DMS 273 treated with DMSO at 0.1 percent for 48 hours (cell line): ENCODE measurements around the gene ZNF565.
"Not testable (repeated sequence)": the region's sequence is repeated elsewhere in the genome, so short reads cannot be mapped to it uniquely, and the experiment has no call there.

Source experiments
- DNase-seq: peaks from one replicate; lab custom pipeline; 2025; lab: John Stamatoyannopoulos, UW

ZNF565 gene

DNA sequence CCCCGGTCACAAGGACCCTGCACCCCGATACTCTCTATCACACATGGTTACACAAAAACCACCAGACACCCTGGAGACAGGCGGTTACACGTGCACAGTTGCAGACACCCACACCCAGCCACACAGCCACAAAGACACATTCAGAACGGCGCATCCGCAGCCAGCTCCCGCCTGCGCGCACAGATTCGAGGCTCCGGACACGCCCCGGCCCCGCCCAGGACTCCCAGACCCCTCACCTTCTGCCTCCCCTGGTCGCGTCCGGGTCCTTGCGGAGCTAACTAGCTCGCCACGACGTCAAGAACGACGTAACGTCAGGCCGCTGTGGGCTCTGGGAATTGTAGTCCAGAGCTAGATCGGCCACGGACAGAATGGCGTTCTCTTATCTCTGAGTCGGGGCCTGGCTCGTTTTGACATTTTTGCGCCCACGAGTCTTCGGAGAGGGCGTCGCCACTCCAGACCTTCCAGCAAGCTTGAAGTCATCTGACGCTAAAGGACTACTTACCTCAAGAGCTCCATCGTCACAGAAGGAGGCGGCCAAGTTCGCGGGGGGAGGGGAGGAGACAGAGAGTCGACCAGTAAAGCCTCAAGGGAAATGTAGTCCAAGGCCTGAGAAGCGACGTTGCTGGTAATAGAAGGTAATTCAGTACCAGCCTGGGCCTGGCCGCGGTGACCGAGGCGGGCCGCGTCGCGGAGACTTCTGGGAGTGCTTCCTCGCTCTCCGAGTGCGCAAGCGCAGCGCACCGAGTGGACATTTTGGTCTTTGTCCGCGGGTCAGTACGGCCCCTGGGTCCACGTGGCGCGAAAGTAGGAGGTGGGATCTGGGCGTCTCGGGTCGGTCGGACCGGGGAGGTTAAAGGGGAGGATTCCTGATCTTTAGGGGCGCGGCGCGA is at the start of gene ZNF565, which contains the start of gene ZNF146:
Gene ZNF565, minus strand, starts transcription at position 280 of the 890 bp plus-strand sequence. CDS start 12,680 bp downstream, outside the sequence.
Gene ZNF146, plus strand, starts transcription at position 721 of the 890 bp plus-strand sequence. CDS start 21,335 bp downstream, outside the sequence.
- peak; percentile 96 for DNase-seq

DNA sequence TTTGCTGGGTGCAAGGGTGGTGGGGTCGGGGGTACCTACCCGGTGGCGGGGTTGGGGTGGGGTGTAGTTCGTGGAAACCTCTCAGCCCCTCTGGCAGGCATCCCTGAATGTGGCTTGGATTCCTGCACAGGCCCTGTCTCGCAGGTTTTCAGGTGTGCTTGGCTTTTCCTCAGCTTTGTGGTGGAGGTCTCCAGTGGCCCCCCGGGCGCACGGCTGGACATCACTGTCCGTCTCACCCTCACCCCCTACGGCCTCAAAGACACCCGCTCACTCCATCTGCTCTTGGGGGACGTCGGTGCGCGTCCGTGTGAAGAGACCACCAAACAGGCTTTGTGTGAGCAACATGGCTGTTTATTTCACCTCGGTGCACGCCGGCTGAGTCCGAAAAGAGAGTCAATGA is 44.7 kb upstream of the ZNF565 start:
- no peak for DNase-seq

DNA sequence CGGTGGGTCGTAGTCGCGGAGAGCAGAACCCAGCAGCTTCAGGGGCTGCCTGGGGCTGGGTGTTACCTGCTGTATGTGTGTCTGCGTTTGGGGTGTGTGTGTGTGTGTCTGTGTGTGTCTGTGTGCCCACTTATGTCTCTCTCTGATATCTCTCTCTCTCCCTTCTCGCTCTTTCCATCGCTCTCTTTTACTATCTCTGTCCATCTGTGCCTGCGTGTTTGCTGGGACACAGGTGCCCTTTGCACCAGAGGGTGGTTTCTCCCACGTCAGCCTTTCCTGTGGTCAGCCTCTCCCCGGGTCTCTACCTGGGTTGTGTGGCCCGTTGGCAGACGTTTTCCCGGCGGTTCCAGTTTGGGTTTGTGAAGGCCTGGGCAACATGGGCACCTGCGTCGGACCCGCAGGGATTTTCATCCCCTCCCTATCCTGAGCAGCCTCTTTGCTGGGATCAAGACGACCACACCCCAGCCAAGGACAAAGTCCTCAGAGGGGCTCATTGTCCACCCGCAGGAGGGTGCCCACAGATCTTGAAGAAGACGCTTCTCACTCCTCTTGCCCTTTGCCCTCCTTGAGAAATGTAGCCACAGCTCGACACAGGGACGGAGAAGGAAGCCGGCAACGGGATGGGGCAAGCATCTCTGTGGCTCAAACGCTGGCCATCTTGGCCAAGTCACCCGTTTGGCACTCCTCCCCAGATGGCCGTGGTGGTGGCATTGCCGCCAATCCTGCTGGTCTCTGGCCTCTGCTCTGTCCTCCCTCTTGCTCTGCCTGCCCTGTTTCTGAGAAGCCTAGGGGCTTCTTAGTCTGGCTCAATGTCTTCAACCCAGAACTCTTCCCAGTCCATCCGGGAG is 43.8 kb upstream of the ZNF565 start:
- DNase-seq: no peak

DNA sequence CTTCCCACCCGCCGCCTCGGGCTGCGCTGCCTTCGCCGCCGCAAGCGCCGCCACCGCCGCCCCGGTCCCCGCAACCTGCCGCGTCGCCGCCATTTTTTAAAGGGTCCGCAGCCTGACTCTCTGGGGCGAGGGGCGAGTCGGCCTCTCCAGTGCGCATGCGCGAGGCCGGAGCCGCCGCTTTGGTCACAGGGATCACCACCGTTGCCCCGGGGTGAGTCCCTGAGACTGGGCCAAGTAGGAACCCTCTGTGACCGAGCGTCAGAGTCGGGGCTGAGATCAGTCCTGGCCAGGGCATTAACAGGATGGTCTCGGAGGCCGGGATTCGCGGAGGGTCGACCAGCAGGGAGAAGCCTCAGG is 43.0 kb upstream of the ZNF565 start:
- DNase-seq: no peak

DNA sequence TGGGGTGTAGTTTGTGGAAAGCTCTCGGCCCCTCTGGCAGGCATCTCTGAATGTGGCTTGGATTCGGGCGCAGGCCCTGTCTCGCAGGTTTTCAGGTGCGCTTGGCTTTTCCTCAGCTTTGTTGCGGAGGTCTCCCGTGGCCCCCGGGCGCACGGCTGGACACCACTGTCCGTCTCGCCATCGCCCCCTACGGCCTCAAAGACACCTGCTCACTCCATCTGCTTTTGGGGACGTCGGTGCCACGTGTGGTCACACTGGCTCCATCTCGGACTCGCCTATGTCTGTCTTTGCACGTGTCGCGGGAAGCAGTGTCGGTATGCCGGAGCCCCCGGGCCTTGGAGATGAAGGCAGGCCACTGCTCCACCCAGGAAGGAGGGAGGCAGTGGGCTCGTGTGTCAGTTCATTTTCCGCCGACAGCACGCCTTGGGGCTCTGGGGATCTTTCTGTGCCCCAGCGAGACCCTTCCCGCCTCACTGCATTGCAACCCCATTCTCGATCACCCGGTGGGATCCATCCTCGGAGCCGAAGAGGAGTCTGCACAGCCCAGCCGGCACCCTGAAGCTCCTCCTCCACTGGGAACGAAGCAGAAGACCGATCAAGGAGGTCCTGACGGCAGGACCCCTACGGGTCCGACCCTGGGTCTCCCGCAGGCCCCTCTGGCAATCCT is 42.5 kb upstream of the ZNF565 start:
- no peak for DNase-seq

DNA sequence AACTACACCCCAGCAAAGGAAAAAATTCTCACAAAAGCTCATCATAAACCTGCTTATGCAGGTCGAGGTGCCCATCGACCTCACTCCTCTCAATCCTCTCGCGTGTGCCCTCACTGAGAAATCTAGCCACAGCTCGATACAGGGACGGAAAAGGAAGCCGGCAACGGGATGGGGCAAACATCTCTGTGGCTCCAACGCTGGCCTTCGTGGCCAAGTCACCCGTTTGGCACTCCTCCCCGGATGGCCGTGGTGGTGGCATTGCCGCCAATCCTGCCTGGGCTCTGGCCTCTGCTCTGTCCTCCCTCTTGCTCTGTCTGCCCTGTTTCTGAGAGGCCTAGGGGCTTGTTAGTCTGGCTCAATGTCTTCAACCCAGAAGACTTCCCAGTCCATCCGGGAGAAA is 41.6 kb upstream of the ZNF565 start:
- no peak for DNase-seq

DNA sequence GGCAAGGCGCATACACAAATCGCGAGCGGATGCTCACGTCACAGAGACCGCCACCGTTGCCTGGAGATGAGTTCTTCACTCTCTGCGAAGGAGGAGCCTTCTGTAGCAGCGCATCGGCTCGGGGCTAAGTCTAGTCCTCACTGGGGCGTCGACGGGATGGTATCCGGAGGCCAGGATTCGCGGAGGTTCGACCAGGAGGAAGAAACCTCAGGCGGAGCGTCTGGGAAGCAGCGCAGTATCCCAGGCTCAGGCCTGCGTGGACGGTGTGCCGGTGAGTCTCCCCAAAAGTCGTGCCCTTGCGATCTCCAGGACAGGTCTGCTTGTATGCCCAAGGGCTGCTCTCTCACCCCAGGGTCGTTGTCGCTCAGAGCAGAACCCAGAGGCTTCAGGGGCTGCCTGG is 40.9 kb upstream of the ZNF565 start:
- DNase-seq: no peak

DNA sequence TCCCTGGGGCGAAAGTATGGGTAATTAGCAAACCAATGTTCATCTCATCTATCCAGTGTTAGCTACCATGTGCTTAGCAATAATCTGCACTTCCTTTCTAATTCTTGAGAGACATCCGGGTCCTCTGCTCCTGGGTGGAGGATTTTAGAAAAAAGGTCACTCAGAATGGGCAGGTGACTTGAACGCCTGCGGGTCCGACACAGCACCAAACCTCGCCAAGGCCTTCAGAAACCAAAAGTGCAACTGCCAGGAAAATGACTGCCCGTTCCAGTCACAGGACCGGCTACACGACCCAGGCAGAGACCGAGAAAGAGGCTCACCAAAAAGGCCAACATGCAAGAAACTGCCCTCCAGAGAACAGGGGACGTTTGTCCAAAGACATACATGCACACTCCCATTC is 40.4 kb upstream of the ZNF565 start:
- no peak for DNase-seq

DNA sequence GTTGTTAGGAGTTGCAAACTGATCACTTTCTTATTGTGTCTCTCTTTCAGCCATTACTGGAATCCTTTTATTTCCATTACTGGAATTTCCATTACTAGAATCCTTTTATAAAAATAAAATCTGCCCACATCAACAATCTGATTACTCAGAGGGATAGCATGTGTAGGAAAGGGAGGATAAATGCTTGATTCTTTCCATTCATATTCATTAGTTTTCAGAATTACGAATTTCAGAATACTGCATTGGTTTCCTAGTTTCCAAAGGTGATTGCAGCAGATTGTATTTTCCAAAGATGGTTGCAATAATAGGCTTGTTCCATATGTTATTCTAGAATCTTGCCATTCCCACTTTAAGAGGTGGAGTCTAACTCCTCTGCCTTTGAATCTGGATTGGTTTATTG is 37.6 kb upstream of the ZNF565 start:
- no peak for DNase-seq

DNA sequence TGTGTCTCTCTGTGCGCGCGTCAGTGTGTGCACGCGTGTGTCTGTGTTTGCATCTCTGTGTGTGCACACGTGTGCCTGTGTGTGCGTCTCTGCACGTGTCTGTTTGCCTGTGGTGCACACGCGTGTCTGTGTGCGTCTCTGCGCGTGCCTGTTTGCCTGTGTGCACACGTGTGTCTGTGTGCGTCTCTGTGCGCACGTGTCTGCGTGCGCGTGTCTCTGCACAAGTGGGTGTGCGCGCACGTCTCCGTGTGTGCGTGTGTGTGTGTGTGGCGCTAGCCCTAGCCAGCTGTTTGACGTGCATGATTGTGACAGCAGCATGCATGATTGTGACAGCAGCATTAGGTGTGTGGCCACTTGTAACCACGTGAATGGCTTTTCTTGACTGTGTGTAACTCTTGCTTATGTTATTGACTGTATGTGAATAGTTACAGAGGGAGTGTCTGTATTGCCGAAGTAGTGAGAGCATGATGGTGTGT is 31.6 kb upstream of the ZNF565 start:
- DNase-seq: no peak

DNA sequence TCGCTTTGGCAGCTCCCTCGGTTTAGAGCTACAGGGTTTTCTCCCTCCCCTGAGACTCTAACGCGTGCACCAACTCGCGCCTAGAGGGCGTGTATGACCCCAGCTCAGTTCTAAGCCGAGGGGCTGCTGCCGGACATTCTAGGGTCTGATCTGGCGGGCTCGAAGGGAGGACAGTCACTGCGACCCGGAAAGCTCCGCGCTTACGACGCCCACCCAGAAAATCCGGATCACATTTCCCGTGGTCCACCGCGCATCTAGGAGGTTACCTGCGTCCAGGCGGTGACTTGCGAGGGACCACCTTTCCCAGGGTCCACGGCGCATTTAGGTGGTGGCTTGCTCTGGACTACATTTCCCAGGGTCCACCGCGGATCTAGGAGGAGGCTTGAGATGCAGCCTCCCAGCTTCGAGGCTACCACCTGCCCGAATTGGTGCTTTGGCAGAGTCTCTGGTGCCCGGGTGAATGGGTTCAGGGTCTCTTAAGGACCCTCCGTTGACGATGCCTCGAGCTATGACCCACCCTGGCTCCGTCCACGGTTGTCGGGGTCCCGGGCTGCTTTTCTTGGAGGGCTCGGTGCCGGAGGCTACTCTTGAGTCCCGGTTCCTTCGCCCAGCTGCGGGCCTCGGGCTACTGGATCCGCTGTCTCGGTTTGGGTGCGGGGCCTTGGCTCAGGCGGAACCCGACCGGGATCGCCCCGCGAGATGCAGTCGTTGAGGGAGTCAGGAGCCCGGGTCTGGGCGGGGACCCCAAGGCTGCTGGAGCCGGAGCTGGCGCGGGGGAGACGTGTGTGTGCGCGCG is 30.9 kb upstream of the ZNF565 start:
- DNase-seq: peak; percentile 33

DNA sequence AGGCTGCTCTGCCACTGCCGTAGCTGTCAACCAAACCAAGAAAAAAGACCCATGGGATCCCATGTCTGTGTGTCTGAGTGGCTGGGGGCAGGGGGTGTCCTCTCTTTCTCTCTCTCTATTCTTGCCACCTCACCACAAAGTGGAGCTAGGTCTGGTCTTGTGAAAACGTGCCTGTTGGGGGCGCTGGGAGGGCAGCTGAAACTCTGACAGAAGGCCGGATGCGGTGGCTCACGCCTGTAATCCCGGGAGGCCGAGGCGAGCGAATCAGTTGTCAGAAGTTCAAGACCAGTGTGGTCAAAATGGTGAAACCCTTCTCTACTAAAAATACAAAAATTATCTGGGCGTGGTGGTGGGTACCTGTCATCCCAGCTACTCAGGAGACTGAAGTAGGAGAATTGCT is 29.6 kb upstream of the ZNF565 start:
- no peak for DNase-seq

DNA sequence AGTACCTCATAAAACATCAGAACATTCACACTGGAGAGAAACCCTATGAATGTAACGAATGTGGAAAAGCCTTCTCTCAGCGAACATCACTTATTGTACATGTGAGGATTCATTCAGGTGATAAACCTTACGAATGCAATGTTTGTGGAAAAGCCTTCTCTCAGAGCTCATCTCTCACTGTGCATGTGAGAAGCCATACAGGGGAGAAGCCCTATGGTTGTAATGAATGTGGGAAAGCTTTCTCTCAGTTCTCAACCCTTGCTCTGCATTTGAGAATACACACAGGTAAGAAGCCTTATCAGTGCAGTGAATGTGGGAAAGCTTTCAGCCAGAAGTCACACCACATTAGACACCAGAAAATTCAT is 22.5 kb upstream of the ZNF565 start:
- no peak for DNase-seq

DNA sequence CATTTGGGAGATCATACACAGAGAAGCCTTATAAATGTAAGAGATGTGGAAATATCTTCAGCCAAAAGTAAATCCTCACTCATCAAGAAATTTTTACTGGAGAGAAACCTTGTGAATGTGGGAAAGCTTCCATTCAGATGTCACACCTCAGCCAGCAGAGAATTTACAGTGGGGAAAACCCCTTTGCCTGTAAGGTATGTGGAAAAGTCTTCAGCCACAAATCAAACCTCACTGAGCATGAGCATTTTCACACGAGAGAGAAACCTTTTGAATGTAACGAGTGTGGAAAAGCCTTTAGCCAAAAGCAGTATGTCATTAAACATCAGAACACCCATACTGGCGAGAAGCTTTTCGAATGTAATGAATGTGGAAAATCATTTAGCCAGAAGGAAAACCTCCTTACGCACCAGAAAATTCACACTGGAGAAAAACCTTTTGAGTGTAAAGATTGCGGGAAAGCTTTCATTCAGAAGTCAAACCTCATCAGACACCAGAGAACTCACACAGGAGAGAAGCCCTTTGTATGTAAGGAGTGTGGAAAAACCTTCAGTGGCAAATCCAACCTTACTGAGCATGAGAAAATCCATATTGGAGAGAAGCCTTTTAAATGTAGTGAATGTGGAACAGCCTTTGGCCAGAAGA is 22.0 kb upstream of the ZNF565 start:
- DNase-seq: no peak

DNA sequence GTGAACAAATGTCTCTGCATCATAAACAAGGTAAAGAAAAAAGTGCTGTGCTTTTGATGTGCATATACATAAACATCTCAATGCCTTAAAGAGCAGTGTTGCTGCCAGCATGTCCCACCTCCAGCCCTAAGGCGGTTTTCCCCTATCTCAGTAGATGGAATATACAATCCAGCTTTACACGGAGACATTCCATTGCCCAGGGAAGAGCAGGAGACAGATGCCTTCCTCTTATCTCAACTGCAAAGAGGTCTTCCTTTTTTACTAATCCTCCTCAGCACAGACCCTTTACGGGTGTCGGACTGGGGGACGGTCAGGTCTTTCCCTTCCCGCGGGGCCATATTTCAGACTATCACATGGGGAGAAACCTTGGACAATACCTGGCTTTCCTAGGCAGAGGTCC is 19.2 kb upstream of the ZNF565 start:
- not testable (repeated sequence) for DNase-seq

DNA sequence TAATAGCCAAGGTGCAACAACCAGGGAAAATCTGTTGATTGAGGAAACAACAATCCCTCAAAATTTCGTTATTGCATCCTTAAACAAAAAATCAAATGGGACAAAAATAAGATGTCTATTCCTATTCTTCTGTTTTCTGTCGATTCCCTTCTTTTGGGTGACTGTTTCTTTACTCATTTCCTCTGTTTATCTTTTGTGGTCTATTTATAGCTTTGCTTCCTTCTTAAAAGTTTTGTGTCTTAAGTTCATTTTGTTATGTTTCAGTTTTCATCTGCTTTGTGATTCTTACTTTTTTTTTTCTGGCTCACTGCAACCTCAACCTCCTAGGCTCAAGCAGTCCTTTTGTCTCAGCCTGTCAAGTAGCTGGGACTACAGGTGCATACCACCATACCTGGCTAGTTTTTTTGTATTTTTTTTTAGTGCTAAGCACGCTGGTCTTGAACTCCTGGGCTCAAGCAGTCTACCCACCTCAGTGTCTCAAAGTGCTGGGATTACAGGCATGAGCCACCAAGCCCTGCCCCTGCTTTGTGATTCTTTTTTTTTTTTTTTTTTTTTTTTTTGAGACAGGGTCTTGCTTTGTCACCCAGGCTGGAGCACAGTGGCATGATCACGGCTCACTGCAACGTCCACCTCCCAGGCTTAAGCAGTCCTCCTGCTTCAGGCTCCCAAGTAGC is 10.9 kb upstream of the ZNF565 start:
- no peak for DNase-seq

DNA sequence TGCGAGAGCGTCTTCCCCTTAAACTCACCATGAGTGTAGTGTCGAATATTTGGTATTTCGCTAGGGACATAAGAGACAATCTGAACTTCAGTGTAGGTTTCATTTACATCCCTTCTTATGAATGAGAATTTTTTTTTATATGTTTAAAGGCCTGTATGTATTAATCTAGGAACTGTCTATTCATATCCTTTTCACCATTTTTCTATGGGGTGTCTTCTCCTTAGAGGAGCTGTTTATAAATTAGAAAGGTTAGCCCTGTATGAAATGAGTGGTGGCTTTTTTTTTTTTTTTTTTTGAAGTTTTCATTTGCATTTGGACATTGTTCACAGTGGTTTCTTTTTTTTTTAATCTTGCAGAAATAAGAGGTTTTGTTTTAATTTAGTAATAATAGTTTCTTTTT is 8.0 kb upstream of the ZNF565 start:
- DNase-seq: no peak

DNA sequence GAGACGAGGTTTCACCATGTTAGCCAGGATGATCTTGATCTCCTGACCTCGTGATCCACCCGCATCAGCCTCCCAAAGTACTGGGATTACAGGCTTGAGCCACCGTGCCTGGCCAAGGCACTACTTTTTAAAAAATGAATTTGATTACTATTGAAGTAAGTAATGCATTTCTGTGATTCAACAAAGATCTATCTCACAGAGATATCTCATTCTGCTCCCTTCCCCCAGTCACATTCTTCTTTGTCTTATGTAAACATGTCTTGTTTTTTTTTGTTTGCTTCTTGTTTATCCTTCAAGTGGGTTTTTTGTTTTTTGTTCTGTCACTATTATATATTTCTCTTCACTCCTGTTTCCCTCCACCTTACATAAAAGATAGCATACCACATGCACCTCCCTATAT is 7.0 kb upstream of the ZNF565 start:
- no peak for DNase-seq

DNA sequence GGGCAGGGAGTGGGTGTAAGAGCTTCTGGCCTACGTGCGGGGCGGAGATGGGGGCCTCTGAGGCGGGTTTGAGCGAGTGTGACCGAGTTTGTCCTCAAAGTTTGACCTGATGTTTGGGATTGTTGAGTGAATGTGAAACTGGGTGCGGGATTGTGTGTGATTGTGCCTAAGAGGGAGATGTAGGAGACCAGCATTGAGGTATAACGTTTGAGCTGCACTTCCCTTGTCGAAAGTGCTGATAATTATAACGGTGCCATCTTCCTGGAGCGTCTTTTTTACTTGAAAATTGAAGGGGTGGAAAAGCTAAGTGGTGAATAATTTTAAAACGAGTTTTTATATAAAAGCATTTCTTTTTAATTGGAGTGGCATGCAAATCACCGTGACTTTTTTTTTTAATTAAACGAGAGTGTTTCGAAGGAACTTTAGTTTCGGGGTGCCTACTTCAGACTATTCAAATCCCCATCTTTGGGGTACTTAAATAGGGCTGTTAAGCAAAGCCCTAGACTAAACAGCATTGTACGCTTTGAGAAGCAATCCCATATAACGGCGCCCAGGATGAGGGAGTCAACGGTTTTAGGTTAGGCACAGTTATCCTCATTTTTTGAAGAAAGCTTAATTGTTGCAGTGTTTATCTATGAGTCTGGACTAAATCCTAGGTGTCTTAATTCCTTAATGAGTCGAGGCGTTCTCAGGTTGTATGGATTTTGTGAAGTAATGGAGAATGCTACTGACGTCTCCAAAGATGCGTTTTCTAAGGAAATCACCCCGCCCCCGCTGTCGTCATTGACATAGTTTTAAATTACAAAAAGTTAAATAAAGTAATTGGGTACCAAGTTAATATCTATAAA is 1.0 kb upstream of the ZNF565 start:
- DNase-seq: peak; percentile 48

DNA sequence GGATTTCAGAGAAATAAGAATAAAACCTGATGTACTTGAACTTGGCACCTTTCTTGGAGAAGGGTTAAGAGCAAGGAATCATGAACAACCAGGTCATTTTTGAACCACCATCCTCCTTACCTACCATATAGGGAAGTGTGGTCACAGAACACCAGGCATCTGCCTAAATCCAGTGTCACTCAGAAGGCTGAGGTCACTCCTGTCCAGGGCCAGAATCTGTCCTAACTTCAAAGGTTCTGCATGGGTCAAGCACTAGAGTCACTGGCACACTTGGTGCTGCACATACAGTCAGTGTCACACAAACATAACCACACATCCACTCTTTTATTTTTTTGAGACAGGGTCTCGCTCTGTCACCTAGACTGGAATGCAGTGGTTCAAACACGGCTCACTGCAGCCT is 1.6 kb downstream of the ZNF565 start:
- no peak for DNase-seq
